ENCODE measurements around the gene UFSP1.
A peak's percentile ranks its signal among the peaks of the same experiment; 100 is the strongest.

DNA sequence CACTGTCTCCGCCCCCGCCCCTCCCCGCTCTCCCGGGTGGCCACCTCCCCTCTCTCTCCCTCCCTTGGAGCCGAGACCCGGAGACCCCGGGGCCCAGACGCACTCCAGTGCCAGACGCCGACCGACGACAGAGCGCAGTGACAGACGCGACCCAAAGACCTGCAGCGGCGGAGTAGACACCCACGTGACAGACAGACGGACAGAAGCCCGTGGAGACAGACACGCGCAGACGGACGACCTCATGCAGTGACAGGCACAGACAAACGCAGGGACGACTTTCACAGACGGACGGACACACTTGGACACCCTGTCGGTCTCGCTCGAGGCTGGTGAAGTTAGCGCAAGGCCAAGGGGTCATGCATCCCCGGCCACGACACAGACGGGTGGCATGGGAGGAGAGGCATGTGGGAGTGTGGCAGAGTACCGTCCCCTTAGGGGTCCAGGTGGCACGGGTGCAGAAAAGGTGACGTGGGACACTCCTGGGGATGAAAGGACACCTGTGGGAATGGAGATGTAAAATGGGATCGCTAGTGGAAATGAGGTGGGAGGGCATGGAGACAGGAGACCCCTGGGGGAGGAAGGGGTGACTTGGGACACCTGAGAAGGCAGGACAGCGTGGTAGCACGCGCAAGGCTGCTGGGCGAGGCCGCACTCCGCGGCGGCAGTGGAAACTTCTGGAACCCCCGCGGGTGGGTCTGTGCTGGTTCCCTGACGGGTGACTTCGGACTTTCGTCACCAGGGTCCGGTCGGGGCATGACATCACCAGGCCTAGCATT is 6.6 kb upstream of the UFSP1 start:
- TF ChIP-seq, protein P1, sequence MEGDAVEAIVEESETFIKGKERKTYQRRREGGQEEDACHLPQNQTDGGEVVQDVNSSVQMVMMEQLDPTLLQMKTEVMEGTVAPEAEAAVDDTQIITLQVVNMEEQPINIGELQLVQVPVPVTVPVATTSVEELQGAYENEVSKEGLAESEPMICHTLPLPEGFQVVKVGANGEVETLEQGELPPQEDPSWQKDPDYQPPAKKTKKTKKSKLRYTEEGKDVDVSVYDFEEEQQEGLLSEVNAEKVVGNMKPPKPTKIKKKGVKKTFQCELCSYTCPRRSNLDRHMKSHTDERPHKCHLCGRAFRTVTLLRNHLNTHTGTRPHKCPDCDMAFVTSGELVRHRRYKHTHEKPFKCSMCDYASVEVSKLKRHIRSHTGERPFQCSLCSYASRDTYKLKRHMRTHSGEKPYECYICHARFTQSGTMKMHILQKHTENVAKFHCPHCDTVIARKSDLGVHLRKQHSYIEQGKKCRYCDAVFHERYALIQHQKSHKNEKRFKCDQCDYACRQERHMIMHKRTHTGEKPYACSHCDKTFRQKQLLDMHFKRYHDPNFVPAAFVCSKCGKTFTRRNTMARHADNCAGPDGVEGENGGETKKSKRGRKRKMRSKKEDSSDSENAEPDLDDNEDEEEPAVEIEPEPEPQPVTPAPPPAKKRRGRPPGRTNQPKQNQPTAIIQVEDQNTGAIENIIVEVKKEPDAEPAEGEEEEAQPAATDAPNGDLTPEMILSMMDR (IDR thresholded peaks at IDR 0.05; ENCODE audit: poor library complexity), result no peak
- TF ChIP-seq EZH2 (IDR thresholded peaks at IDR 0.05; ENCODE audit: borderline replicate concordance), result peak; percentile 78
